Renal pelvis (tissue), 4 donors: ENCODE measurements around the gene VEZF1. TPM values are rescaled to one million over a fixed set of nuclear protein-coding genes. Genes with fewer than 3 reads are reported as not detected.
"Not testable (repeated sequence)": the region's sequence is repeated elsewhere in the genome, so short reads cannot be mapped to it uniquely, and the experiment has no call there.

ENCODE experiments used
- DNase-seq: peaks from one replicate; pipeline ENCODE4 v3.0.0-alpha.2; 2013
- polyA plus RNA-seq, 3 donors: library from polyadenylated mRNA; unstranded; fragments of 120-200 nt; gene quantifications; one replicate each; pipeline ENCODE4 v1.2.1, GENCODE V29; 2013; ENCODE audit not compliant: insufficient read length in 3 of 3

Gene VEZF1
- polyA plus RNA-seq, 3 donors: 98.6 to 106 (median 103) TPM

DNA sequence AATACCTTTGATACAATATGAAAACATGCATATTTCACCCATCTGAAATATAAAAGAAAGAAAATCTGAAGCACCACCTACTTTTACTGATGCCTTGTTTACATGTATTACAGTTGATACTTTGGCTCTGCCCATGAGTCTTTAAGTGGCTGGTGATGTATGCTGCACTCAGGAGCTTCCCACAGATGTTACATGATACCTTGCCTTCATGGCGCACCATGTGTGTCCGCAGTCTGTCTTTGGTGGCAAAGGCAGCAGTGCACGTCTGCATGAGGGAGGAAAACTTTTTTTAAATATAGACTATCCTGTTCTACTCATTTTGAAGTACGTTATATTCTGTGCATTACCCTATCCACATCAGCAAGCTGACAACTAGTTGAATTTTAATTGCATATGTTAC lies 7.5 kb downstream of the VEZF1 start:
- no peak for DNase-seq

DNA sequence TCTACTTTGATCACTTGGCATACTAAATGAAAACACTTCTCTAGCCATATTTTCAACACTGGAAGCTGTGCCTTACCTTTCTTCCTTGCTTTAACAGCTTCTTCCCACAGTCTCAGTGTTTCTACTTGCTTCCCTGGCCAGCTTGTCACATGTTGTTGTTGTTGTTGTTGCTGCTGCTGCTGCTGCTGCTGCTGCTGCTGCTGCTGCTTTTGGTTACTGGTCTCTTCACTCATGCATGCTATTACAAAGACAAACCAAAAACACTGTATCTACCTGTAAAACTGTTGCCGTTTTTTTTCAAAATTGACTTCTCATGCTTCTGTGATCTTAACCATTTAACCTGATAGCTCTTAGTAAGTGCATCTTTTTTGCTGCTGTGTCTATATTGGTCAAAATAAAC lies 9.0 kb downstream of the VEZF1 start:
- DNase-seq: no peak

DNA sequence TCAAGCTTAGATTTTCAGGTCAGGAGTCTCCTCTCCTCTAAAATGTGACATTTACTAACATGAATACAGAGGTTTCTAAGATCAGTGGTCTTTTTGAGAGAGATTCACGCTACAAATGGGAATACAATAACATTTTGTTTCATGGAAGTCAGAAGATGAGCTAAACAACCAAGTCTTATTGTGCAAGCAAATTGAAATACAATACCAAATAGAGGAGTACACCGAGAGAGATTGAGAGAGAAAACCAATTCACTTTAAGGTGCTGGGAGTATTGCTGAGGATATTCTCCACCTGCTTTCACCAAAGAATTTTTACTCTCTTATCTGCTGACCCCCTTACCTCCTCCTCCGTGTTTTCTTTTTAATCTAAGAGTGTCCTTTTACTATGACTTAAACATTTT lies 11.5 kb downstream of the VEZF1 start:
- DNase-seq: no peak

DNA sequence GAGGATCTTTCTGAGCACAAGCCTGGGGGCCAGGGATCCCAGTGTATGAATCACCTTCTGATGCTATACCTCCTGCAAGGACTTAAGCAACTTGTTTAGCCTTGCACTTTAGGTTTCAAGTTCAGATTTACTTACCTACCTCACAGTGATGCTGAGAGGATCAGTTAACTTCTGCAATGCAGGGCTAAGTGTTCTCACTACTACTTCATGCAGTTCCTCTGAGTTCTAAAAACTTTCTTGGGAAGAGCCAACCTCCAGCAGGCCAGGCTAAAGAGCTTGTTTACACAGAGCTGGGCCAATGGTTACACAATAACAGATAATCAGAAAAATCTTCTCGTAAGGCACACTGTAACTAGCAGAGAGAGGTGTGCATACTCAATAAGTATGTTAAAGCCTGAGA lies 13.0 kb downstream of the VEZF1 start:
- no peak for DNase-seq

DNA sequence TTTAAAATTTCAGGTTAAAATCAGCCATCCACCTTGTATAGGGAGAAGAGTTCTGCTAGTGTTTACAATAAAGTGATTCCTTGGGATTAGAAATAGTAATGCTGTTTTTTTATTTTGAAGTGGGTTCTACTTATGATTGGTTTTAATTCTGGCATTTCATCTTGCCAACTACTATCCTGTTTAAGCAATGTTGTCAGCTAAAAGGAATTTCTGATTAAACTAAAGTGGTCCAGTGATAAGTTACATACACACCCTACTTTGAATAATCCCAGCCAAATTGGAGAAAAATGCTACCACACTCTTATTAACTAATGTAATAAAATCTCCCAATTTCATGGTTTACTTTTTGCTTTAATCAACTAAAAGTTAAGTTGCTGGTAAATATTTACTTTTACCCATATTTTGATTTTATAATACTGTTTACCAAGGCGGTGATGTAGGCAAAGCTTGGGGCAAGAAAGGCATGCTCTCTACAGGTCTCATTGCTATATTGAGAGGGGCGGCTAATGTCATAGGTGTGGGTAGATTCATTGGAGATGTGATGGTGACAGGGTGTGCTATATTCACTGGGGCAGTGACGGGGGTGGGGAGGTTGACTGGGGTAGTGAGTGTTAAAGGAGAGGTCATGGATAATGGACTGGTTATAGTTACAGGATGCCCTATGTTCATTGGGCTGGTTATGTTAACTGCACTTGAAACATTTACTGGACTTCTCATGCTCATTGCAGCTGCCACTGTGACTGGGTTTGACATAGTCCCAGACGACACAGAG lies 13.8 kb downstream of the VEZF1 start:
- DNase-seq: not testable (repeated sequence)

- DNase-seq: no peak
Observed at GRCh38 chr17:57972151-57972550, 15.9 kb downstream of the VEZF1 start.

GRCh38 chr17:57971572-57971971 lies 16.5 kb downstream of the VEZF1 start:
- no peak for DNase-seq

GRCh38 chr17:57970710-57971109 lies 17.3 kb downstream of the VEZF1 start:
- DNase-seq: no peak

DNA sequence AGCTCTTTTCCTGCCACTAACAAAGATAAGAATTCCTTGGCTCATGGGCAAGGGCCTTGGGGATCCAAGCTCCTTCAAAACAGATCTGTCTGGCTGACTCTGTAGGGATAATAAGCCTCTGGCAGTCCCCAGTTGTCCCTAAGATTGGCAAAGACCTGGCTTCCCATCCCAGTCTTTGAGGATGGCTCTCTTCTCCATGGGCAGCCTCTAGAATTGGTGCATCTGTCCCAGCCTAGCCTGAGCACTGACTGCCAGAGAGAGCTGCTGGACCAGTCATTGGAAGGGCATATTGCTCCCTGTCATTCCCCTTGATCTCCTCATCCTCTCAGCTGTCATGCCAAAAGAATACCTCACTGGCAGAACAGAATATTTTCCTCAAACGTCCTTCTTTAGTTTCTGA lies 19.6 kb downstream of the VEZF1 start:
- DNase-seq: no peak

- no peak for DNase-seq
Observed at GRCh38 chr17:57966875-57967274, 21.2 kb downstream of the VEZF1 start.

DNA sequence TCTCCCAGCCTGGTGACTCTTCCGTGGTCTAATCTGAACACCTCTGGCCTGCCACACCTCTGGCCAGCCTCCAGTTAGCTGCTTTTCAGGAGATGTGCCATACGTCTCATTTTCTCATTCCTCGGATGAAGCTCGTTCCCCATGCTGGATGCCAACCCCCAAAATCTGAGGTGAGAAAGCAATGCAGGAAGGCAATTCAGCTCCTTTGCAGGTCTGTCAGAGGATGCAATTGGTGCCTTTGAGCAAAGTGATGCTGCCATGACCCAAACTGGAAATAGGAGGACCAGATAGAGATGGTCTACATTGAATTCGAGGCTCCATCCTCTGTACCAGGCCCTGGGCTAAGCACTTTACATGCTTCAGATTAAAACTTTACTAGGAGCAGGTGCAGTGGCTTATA lies 21.8 kb downstream of the VEZF1 start:
- DNase-seq: no peak

DNA sequence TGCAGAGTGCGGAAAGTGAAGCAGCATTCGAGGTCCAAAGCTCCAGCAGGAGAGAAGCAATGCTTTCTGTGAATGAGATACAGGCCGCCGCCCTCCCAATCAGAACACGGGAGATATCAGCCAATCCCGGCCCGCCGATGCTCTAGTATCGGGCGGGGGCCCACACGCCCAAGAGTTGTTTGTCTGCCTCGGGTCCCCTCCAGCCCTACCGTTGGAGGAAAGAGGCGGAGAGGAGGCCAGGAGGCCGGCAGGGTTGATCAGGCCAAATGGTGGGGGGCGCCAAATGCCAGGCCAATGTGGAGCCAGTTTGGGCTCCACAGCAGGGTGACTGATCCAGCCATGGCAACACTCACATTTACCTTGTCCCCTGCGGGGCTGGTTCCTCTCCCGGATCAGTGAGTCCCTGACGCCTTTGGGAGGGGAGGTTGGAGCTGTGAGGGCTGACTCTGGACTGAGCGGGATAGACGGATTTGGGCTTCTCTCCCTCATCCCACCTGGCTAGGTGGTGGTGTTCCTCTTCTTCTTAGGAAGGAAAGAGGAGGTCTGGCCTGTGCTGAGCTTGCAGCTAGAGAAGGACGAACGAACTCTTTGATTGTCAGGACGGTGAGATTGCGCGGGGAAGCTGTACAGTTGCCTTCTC lies 22.4 kb downstream of the VEZF1 start:
- DNase-seq: no peak

DNA sequence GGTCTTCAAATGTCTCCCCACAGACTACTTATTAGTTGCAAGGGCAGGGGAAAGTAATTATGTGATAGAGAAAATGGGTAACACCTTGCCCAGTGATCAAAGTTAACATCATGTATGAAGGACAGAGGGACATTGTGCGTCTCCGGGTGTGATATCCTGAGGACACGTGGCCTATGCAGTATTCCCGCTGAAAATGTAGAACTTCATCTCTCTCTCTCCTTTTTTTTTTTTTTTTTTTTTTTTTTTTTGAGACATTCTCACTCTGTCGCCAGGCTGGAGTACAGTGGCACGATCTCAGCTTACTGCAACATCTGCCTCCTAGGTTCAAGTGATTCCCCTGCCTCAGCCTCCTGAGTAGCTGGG lies 24.9 kb downstream of the VEZF1 start:
- DNase-seq: no peak

- DNase-seq: no peak
Observed at GRCh38 chr17:57962279-57963148, 25.5 kb downstream of the VEZF1 start.

DNA sequence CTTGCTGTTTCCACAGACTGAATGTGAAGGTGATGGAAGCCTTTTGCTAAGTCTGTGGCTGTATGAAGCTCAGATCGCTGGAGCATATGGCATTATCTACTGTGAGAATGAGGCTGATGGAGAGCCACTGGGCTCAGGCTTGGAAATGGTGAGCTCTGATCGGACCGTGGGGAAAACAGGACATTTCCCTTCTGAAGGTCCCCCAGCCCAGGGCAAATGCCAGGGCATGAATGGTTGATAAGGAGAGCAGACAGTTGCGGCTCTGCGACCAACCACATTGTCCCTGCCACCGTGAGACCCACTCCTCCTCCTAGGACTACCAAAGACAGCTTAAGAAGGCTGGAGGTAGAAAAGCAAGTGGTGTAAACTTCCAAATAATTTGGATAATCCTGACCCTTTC lies 28.1 kb downstream of the VEZF1 start:
- no peak for DNase-seq

GRCh38 chr17:57958391-57958790 lies 29.7 kb downstream of the VEZF1 start:
- DNase-seq: not testable (repeated sequence)

- no peak for DNase-seq
Observed at GRCh38 chr17:57957886-57958285, 30.2 kb downstream of the VEZF1 start.

DNA sequence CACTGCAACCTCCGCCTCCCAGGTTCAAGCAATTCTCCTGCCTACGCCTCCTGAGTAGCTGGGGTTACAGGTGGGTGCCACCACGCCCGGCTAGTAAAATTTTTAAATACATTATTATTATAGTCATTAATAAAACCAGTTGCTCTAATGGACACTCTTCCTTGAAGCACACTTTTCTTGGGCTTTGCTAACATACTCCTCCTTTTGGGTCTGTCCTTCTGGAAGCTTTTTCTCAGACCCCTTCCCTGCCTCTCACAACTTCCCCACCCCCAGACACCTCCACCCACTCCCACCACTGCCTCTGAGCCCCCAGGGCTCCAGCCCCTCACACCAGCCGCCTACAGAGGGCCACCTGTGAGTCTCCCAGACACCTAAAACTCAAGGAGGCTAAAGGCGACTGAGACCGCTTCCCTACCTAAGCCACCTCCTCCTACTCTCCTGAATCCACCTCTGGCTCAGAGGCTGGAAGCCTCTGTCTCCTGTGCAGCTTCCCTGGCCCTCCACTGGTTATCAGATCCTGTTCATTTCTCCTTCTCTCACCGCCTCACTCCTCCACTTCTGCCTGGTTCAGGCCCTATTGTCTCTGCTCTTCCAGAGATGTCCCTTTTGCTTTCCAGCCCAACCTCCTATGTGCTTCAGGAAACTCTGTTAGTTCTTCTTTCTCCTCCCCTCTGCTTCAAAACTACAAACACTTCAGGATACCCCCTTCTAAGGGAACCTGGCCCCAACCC lies 30.8 kb downstream of the VEZF1 start:
- no peak for DNase-seq

DNA sequence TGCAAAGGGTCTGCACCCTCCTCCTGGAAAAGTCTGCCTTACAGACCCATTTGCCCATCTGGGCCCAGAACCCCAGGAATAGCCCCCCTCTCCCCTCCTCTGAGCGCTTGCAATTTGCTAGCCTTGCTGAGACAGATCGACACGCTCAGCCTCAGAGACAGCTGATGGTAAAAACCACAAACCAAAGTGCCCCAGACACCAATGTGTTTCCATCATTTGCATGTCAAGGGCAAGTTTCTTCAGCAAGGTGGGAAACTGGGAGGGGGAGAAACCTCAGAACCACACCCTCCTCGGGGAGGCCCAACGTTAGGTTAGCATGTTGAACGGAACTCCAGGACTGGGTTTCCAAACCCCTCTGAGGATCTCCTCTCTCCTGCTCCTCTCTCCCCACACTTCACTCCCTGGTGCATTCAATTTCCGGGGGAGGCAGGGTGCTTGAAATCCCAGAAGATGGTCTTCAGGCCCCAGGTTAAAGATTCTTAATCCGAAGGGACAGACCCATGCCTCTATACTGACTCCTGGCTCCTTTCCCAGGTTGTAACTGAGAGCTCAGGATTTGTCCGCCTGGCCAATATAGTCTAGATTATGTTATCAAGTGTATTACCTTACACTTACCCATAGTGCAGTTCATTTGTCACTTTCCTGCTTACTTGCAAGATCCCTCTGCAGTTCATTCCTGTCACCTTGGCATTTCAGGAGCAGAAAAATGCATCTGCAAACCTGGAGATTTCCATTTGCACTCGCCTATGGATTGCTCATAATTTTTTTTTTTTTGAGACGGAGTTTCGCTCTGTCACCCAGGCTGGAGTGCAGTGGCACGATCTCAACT lies 31.5 kb downstream of the VEZF1 start:
- no peak for DNase-seq

DNA sequence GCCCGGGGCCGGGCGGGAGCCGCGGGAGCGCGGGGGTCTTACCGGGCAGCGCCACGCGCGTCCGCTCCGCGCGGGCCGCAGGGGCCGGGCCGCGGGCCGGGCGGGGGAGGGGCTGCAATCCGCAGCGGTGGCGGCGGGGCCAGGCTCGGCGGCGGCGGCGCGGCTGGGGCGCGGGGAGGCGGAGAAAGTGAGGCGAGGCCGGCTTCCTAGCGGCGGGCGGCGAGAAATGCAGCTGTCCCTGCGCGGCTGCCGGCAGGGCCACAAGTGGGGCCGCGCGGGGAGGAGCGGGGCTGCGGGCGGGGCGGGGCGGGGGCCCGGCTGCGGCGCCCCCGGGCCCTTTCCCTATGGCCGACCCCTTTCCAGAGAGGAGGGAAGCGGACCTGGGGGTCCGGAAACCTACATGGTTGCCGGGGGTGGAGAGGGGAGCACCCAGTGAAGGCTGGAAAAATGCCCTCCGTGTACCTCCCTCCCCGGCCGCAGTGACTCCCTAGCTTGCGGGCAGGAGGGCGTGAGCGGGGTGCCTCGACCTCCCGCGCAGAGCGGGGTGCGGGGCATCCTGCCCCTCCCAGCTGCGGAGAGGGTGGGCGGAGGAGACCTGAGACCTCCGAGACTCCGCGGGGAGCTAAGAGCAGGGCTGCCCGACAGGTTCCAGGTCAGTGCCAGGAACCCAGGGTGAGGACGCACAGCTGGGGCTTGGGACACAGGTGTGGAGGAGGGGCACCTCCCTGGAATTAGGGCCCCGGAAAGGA lies 32.7 kb downstream of the VEZF1 start, which contains the start of gene CUEDC1:
TSS of gene CUEDC1 (minus strand) at position 230 of the 749 bp plus-strand sequence. CDS start 69,848 bp downstream, outside the sequence.
- no peak for DNase-seq
